Activated CD8-positive, alpha-beta T cell treated with anti-CD3 and anti-CD28 coated beads for 36 hours (primary cell): ENCODE measurements around the gene HSD17B3. TPM values are rescaled to one million over a fixed set of nuclear protein-coding genes. Genes with fewer than 3 reads are reported as not detected.

Experiments used
- ATAC-seq: fragments of 200-7000 bp; cut with Tn5 transposase; one replicate; pipeline ENCODE4 v1.10.0; 2021; ENCODE audit warnings: mild to moderate bottlenecking, moderate library complexity
- CTCF ChIA-PET: fragments of 350-600 bp; sonication (Branson Sonifier 250); formaldehyde crosslinking; loops from one replicate; lab custom pipeline; 2021; ENCODE audit warnings: antibody characterized with exemption; lab: Charles Lee
- POLR2A ChIA-PET: fragments of 350-600 bp; sonication (Branson Sonifier 250); formaldehyde crosslinking; loops from one replicate; lab custom pipeline; 2021; ENCODE audit warnings: antibody characterized with exemption; lab: Charles Lee
- DNase-seq: peaks from one replicate; pipeline ENCODE4 v3.0.0-alpha.2; 2020
- H3K27ac Mint-ChIP-seq: one replicate; pipeline ENCODE4 v1.8.0; 2021; ENCODE audit warnings: mild to moderate bottlenecking, mixed read lengths
- H3K27me3 Mint-ChIP-seq: one replicate; pipeline ENCODE4 v1.8.0; 2021; ENCODE audit warnings: mixed read lengths
- H3K36me3 Mint-ChIP-seq: one replicate; pipeline ENCODE4 v1.8.0; 2021; ENCODE audit warnings: low read depth, mixed read lengths
- H3K4me1 Mint-ChIP-seq: one replicate; pipeline ENCODE4 v1.8.0; 2021; ENCODE audit warnings: low read depth, mixed read lengths
- H3K4me3 Mint-ChIP-seq: one replicate; pipeline ENCODE4 v1.8.0; 2021; ENCODE audit warnings: mild to moderate bottlenecking, moderate library complexity, mixed read lengths
- H3K9me3 Mint-ChIP-seq: one replicate; pipeline ENCODE4 v1.8.0; 2021; ENCODE audit warnings: mixed read lengths
- CTCF ChIP-seq: fragments of 200-600 bp; IDR thresholded peaks from one replicate; pipeline ENCODE4 v1.8.0; 2022; ENCODE audit warnings: antibody characterized with exemption, mild to moderate bottlenecking
- intact Hi-C: fragments of 100-400 bp; cut with micrococcal nuclease; formaldehyde crosslinking; loops from one replicate; pipeline ENCODE4 v1.10.0; 2022
- total RNA-seq, 2 experiments: library from RNA; stranded (reverse); gene quantifications; one replicate each; pipeline ENCODE4 v1.2.3, GENCODE V29; 2021

The HSD17B3 gene
- total RNA-seq, 2 experiments from 2014 or later: not detected

DNA sequence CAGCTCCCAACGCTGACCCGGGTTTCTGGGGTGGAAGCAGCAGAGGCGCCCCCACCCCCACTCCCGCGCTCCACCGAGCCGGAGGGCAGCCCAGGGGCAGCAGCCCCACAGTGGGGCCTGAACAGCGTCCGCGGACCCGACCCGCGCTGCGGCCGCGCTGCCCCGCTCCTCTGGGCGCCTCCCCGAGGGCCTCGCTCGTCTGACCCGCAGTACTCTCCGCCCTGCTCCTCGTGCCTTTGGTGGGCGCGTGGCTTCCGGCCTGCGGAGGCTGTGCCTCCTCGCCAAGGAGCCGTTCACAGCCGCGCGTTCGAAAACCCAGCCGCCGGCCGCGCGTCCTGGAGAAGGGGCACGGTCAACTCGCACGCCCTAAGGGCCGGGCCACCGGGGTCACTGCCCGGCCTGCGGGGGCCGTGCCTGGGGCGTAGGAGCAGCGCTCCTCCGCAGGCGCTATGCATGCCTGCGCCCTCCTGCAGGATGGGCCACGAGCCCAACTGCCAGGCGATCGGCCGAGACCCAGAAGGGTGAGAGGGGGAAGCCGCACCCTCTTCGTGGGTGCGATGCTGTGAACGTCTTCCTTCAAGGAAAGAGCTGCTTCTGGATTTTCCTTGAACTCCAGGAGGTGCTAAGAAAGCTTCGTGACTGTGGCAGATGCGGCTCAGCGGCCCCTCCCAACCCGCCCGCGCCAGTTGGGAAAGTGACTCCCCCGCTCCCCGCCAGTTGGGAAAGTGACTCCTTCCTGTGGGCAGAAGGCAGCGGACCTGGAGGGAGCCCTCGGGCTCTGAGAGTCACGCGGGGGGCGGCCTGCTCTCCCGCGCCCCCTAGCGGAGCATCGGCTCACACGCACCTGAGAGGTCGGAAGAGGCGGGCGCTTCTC, 82.7 kb downstream of the HSD17B3 start:
- intact Hi-C loops: no loop called here
- no peak overlapping the region for H3K27ac Mint-ChIP-seq
- peaks cover 60% of the 10 kb centered on the region for H3K27me3 Mint-ChIP-seq
- peak; percentile 59 for TF ChIP-seq CTCF
- peak; percentile 56 for DNase-seq
- peaks cover 8% of the 10 kb centered on the region for H3K4me1 Mint-ChIP-seq
- ChIA-PET CTCF (interaction anchor here (0.7 to 2.6 kb wide), 7 partner anchors 8 to 380 kb away, joined by 3 to 8 read pairs (median 3); no protein-coding TSS in a partner anchor), POLR2A (no interaction called here)
- ATAC-seq: peak; percentile 46
- H3K36me3 Mint-ChIP-seq: no peaks in the 10 kb centered on the region
- peaks cover 6% of the 10 kb centered on the region for H3K9me3 Mint-ChIP-seq
- H3K4me3 Mint-ChIP-seq: no peak overlapping the region

DNA sequence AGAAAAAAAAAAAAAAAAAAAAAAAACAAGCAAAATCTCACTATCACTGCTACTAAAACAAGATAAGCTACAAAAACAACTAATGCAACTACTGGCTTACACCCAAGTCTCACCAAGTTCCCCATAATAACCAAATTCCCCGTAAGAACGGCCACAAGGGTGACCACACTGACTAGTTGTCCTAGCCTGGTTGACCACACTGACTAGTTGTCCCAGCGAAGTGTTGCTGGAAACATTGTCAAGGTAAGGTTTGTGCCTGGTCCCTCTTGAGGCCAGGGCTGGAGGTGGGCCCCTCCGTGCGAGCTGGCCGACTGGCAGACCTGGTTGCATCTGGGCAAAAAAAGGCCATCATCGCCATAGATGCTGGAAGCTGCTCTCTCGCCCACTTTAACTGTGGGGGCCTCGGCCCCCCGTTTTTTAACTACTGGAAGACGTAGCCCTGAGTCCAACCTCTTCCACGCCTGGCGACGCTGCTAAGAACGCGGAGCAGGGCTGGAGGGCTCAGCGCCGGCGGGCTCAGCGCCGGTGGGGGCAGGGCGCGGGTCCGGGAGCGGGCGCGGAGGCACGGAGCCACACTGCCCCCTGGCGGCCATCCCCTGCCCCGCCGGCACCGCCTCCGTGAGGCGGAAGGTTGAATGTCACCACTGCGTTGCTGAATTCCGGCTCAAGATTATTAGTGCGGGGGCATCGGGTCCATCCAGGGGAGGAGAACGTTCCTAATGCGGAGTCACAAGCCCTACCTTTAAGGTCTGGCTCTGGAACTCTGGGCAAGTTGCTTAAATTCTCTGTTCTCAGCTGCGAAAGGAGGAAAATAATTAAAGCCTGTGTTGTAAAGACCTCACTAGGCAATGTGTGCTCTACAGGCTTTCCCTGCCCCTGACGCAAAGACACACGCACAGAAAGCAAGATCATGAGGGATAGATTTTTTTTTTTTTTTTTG, 84.0 kb downstream of the HSD17B3 start:
- Mint-ChIP-seq H3K4me1 (peaks cover 8% of the 10 kb centered on the region), H3K27me3 (peaks cover 56% of the 10 kb centered on the region), H3K27ac (peak overlapping the region; percentile 61), H3K36me3 (no peaks in the 10 kb centered on the region), H3K9me3 (no peaks in the 10 kb centered on the region), H3K4me3 (peak overlapping the region; percentile 40)
- intact Hi-C loops: no loop called here
- CTCF ChIA-PET: interaction anchor here (0.7 to 2.6 kb wide), 31 partner anchors 8 to 1086 kb away, joined by 3 to 10 read pairs (median 3); no protein-coding TSS in a partner anchor
- POLR2A ChIA-PET: no interaction called here
- peak; percentile 78 for DNase-seq
- TF ChIP-seq CTCF: peak; percentile 99
- peak; percentile 90 for ATAC-seq

GRCh38 chr9:96217294-96217707, 84.7 kb downstream of the HSD17B3 start:
- H3K9me3 Mint-ChIP-seq: no peaks in the 10 kb centered on the region
- no peak for TF ChIP-seq CTCF
- peaks cover 53% of the 10 kb centered on the region for H3K27me3 Mint-ChIP-seq
- no peak for DNase-seq
- ChIA-PET CTCF (interaction anchor here (0.7 to 2.6 kb wide), 26 partner anchors 8 to 1086 kb away, joined by 3 to 10 read pairs (median 3); no protein-coding TSS in a partner anchor), POLR2A (no interaction called here)
- no peak overlapping the region for H3K27ac Mint-ChIP-seq
- intact Hi-C loops: no loop called here
- H3K4me1 Mint-ChIP-seq: peaks cover 8% of the 10 kb centered on the region
- no peaks in the 10 kb centered on the region for H3K36me3 Mint-ChIP-seq
- ATAC-seq: no peak
- H3K4me3 Mint-ChIP-seq: no peak overlapping the region

DNA sequence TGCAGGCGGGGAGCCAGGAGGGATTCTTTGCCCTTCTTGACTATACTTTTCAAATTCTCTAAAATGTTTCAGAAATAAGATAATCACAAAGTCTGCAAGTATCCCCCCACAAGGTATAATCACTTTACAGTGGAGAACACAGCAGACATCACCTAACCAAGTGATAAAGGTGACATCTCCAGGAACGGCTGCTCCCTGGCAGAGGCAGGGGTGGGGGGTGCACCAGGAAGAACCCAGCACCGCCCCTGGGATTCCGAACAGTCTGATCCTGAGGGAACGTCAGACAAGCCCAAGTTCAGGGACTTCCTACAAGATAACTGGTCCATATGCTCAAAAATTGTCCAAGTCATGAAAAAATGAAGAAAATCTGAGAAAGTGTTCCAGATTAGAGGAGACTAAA, 85.4 kb downstream of the HSD17B3 start:
- H3K27me3 Mint-ChIP-seq: peaks cover 46% of the 10 kb centered on the region

More for the DNA sequence above, 85.4 kb downstream of the HSD17B3 start:
- ChIA-PET POLR2A (no interaction called here), CTCF (interaction anchor here (1.3 to 1.8 kb wide), 6 partner anchors 8 to 1085 kb away, joined by 3 to 10 read pairs (median 4); no protein-coding TSS in a partner anchor)
- no peak overlapping the region for H3K4me3 Mint-ChIP-seq
- DNase-seq (no peak), ATAC-seq (no peak)
- no peak for TF ChIP-seq CTCF
- intact Hi-C loops: no loop called here
- peaks cover 8% of the 10 kb centered on the region for H3K4me1 Mint-ChIP-seq
- no peaks in the 10 kb centered on the region for H3K36me3 Mint-ChIP-seq
- no peak overlapping the region for H3K27ac Mint-ChIP-seq
- H3K9me3 Mint-ChIP-seq: no peaks in the 10 kb centered on the region
